IMR-90 (cell line): Measurements from ENCODE around the gene STPG4.

Experiments
- BHLHE40 ChIP-seq: fragments of 150-350 bp; IDR thresholded peaks from 2 replicates; pipeline ENCODE4 v1.6.1; 2016; ENCODE audit warnings: mild to moderate bottlenecking, low read depth, low read length
- CEBPB ChIP-seq: IDR thresholded peaks from 2 replicates; pipeline ENCODE4 v1.6.1; 2012; ENCODE audit warnings: low read depth, low read length, improper control_type of control experiment
- CTCF ChIP-seq: conservative IDR thresholded peaks from 2 replicates; pipeline ENCODE4 v1.5.1; 2012; ENCODE audit warnings: mild to moderate bottlenecking, low read depth, low read length, improper control_type of control experiment
- MAZ ChIP-seq: IDR thresholded peaks from 2 replicates; pipeline ENCODE4 v1.6.1; 2012; ENCODE audit warnings: low read depth, mild to moderate bottlenecking, low read length, improper control_type of control experiment, moderate library complexity, borderline replicate concordance
- MXI1 ChIP-seq: IDR thresholded peaks from 2 replicates; pipeline ENCODE4 v1.6.1; 2012; ENCODE audit warnings: low read depth, mild to moderate bottlenecking, low read length, moderate library complexity, borderline replicate concordance
- POLR2A ChIP-seq: IDR thresholded peaks from 2 replicates; pipeline ENCODE4 v1.6.1; 2012; ENCODE audit warnings: mild to moderate bottlenecking, low read depth, low read length
- RAD21 ChIP-seq: IDR thresholded peaks from 2 replicates; pipeline ENCODE4 v1.6.1; 2012; ENCODE audit warnings: low read length, improper control_type of control experiment
- USF2 ChIP-seq: fragments of 150-350 bp; IDR thresholded peaks from 2 replicates; pipeline ENCODE4 v1.6.1; 2017; ENCODE audit warnings: mild to moderate bottlenecking, antibody characterized with exemption, low read length, low read depth

GRCh38 chr2:47054036-47054555 is 101.0 kb downstream of the STPG4 start:
- TF ChIP-seq USF2 (no peak), POLR2A (no peak), CTCF (no peak), MXI1 (no peak), BHLHE40 (no peak), CEBPB (no peak), MAZ (no peak), RAD21 (no peak)
